Measurements from ENCODE around the gene C10orf88.

Gene C10orf88

GRCh38 chr10:122962405-122962804 is 8.4 kb upstream of the C10orf88 start:
- Mint-ChIP-seq H3K4me3 (no peak overlapping the region), H3K36me3 (ENCODE audit: low read depth) (peaks cover 19% of the 10 kb centered on the region), H3K27ac (no peak overlapping the region), H3K9me3 (peaks cover 41% of the 10 kb centered on the region), H3K27me3 (ENCODE audit: low read depth, poor library complexity) (peaks cover 24% of the 10 kb centered on the region), H3K4me1 (no peaks in the 10 kb centered on the region)
- no peak for DNase-seq
- TF ChIP-seq, protein P1, sequence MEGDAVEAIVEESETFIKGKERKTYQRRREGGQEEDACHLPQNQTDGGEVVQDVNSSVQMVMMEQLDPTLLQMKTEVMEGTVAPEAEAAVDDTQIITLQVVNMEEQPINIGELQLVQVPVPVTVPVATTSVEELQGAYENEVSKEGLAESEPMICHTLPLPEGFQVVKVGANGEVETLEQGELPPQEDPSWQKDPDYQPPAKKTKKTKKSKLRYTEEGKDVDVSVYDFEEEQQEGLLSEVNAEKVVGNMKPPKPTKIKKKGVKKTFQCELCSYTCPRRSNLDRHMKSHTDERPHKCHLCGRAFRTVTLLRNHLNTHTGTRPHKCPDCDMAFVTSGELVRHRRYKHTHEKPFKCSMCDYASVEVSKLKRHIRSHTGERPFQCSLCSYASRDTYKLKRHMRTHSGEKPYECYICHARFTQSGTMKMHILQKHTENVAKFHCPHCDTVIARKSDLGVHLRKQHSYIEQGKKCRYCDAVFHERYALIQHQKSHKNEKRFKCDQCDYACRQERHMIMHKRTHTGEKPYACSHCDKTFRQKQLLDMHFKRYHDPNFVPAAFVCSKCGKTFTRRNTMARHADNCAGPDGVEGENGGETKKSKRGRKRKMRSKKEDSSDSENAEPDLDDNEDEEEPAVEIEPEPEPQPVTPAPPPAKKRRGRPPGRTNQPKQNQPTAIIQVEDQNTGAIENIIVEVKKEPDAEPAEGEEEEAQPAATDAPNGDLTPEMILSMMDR (IDR thresholded peaks at IDR 0.05): no peak

GRCh38 chr10:122957474-122957873 is 3.4 kb upstream of the C10orf88 start:
- Mint-ChIP-seq H3K4me1 (peaks cover 12% of the 10 kb centered on the region), H3K36me3 (ENCODE audit: low read depth) (peaks cover 9% of the 10 kb centered on the region), H3K27ac (no peak overlapping the region), H3K9me3 (peaks cover 25% of the 10 kb centered on the region), H3K4me3 (no peak overlapping the region), H3K27me3 (ENCODE audit: low read depth, poor library complexity) (peaks cover 33% of the 10 kb centered on the region)
- TF ChIP-seq, protein P1 (IDR thresholded peaks at IDR 0.05): no peak
- no peak for DNase-seq

DNA sequence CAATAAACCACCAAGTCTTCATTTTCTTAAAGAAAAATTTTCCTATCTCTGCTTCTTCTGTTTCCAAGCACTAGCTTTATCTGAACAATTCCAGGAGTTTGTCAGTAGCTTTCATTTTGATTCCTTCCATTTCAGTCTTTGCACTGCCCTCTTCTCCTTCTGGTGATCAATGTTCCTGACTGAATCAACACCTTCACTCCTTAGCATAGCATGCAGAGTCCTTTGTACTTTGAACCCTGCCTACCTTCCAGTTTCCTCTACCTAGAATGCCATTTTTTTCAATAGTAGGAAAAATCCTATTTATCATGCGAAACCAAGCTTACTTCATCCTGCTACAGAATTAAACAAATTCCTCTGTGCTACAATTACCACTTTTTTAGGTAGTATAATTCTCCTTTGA is 1.9 kb upstream of the C10orf88 start:
- Mint-ChIP-seq H3K36me3 (ENCODE audit: low read depth) (peaks cover 14% of the 10 kb centered on the region), H3K27ac (no peak overlapping the region), H3K4me1 (peaks cover 18% of the 10 kb centered on the region), H3K4me3 (no peak overlapping the region), H3K9me3 (peaks cover 25% of the 10 kb centered on the region), H3K27me3 (ENCODE audit: low read depth, poor library complexity) (peaks cover 33% of the 10 kb centered on the region)
- DNase-seq: no peak
- TF ChIP-seq, protein P1 (IDR thresholded peaks at IDR 0.05): no peak

- peak; percentile 1 for DNase-seq
- no peak overlapping the region for H3K4me3 Mint-ChIP-seq
- H3K36me3 Mint-ChIP-seq (ENCODE audit: low read depth): peaks cover 14% of the 10 kb centered on the region
- TF ChIP-seq, protein P1 (IDR thresholded peaks at IDR 0.05): no peak
- peaks cover 18% of the 10 kb centered on the region for H3K4me1 Mint-ChIP-seq
- H3K27me3 Mint-ChIP-seq (ENCODE audit: low read depth, poor library complexity): peaks cover 33% of the 10 kb centered on the region
- H3K27ac Mint-ChIP-seq: no peak overlapping the region
- H3K9me3 Mint-ChIP-seq: peaks cover 25% of the 10 kb centered on the region
Measured at GRCh38 chr10:122954731-122955050, 664 bp upstream of the C10orf88 start.

- Mint-ChIP-seq H3K27me3 (ENCODE audit: low read depth, poor library complexity) (peaks cover 2% of the 10 kb centered on the region), H3K27ac (no peak overlapping the region), H3K9me3 (peaks cover 7% of the 10 kb centered on the region), H3K4me1 (peaks cover 18% of the 10 kb centered on the region), H3K36me3 (ENCODE audit: low read depth) (peaks cover 47% of the 10 kb centered on the region), H3K4me3 (no peak overlapping the region)
- TF ChIP-seq, protein P1 (IDR thresholded peaks at IDR 0.05): no peak
- no peak for DNase-seq
Measured at GRCh38 chr10:122949296-122949695, 4.7 kb downstream of the C10orf88 start.

DNA sequence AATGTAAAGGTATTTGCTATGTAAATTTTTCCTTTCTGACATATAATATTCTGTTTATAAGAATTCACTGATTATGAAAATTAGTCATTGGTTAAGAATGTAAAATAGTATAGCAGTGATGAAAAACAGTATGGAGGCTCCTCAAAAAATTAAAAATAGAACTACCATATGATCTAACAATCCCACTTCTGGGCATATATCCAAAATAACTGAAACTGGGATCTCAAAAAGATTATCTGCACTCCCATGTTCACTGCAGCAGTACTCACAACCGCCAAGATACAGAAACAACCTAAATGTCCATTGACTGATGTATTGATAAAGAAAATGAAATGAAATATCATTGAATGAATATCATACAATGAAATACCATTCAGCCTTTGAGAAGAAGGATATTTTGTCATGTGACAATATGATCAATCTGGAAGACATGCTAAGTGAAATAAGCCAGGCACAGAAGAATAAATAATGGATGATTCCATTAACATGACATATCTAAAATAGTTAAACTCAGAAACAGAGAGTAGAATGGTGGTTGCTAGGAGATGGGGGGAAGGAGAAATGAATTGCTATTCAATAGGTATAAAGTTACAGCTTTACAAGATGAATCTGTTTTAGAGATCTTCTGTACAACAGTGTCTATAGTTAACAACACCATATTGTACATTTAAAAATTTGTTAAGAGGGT is 14.0 kb downstream of the C10orf88 start:
- TF ChIP-seq, protein P1 (IDR thresholded peaks at IDR 0.05): no peak
- Mint-ChIP-seq H3K27ac (no peak overlapping the region), H3K4me3 (no peak overlapping the region), H3K4me1 (no peaks in the 10 kb centered on the region), H3K36me3 (ENCODE audit: low read depth) (peaks cover 38% of the 10 kb centered on the region), H3K27me3 (ENCODE audit: low read depth, poor library complexity) (no peaks in the 10 kb centered on the region), H3K9me3 (peaks cover 8% of the 10 kb centered on the region)
- no peak for DNase-seq

Data from nephron progenitor cell (in vitro differentiated cells).